Measurements from ENCODE around the gene TNFAIP8L1. TPM values are rescaled to one million over a fixed set of nuclear protein-coding genes. Genes with fewer than 3 reads are reported as not detected.
A peak's percentile ranks its signal among the peaks of the same experiment; 100 is the strongest.

The TNFAIP8L1 gene
- total RNA-seq: 0.75 and 1.2 TPM in 2 replicates

GRCh38 chr19:4638828-4639530 lies at the start of gene TNFAIP8L1:
Gene TNFAIP8L1, plus strand, starts transcription at chr19:4639516. Its CDS starts 12,354 bp downstream, at chr19:4651870.
- H3K27me3 ChIP-seq (ENCODE audit: control insufficient read depth, insufficient read depth, low read length): no peaks in the 10 kb centered on the region
- no peaks in the 10 kb centered on the region for H3K36me3 ChIP-seq (ENCODE audit: control insufficient read depth, insufficient read depth, low read length)
- peak within 1 kb of the TSS; percentile 84 for H3K4me3 ChIP-seq (ENCODE audit: low read depth, low read length)
- peak; percentile 44 for DNase-seq (ENCODE audit: low read depth)
- no peak for TF ChIP-seq CTCF (IDR thresholded peaks at IDR 0.05; ENCODE audit: insufficient read depth, low read length, poor library complexity, severe bottlenecking)

GRCh38 chr19:4589579-4590410 lies 49.5 kb upstream of the TNFAIP8L1 start:
- TF ChIP-seq CTCF (IDR thresholded peaks at IDR 0.05; ENCODE audit: insufficient read depth, low read length, poor library complexity, severe bottlenecking): peak; percentile 56
- Histone ChIP-seq H3K36me3 (ENCODE audit: control insufficient read depth, insufficient read depth, low read length) (no peaks in the 10 kb centered on the region), H3K27me3 (ENCODE audit: control insufficient read depth, insufficient read depth, low read length) (peaks cover 18% of the 10 kb centered on the region), H3K4me3 (ENCODE audit: low read depth, low read length) (no peak overlapping the region)
- no peak for DNase-seq (ENCODE audit: low read depth)

GRCh38 chr19:4590559-4590958 lies 48.8 kb upstream of the TNFAIP8L1 start:
- H3K36me3 ChIP-seq (ENCODE audit: control insufficient read depth, insufficient read depth, low read length): no peaks in the 10 kb centered on the region
- TF ChIP-seq CTCF (IDR thresholded peaks at IDR 0.05; ENCODE audit: insufficient read depth, low read length, poor library complexity, severe bottlenecking): no peak
- no peak for DNase-seq (ENCODE audit: low read depth)
- H3K4me3 ChIP-seq (ENCODE audit: low read depth, low read length): no peak overlapping the region
- peaks cover 11% of the 10 kb centered on the region for H3K27me3 ChIP-seq (ENCODE audit: control insufficient read depth, insufficient read depth, low read length)

GRCh38 chr19:4591320-4591719 lies 48.0 kb upstream of the TNFAIP8L1 start:
- no peaks in the 10 kb centered on the region for H3K36me3 ChIP-seq (ENCODE audit: control insufficient read depth, insufficient read depth, low read length)
- no peak overlapping the region for H3K4me3 ChIP-seq (ENCODE audit: low read depth, low read length)
- no peak for TF ChIP-seq CTCF (IDR thresholded peaks at IDR 0.05; ENCODE audit: insufficient read depth, low read length, poor library complexity, severe bottlenecking)
- H3K27me3 ChIP-seq (ENCODE audit: control insufficient read depth, insufficient read depth, low read length): peaks cover 9% of the 10 kb centered on the region
- DNase-seq (ENCODE audit: low read depth): no peak

DNA sequence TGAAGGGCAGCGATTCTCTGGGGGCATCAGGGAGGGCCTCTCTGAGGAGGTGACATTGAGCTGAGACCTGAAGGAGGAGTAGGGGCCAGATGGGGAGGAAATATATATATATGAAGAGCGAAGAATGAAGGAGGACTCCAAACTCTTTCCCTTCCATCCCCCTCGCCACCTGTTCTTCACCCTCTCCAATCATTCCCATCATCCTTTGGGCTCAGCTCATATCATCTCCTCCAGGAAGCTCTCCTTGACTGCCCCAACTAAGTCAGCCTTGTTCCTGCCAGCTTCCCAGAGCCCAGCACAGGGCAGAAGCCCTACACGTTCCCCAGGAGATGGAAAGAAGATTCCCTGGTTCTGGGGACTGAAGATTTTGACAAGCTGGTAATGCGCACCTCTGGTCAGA lies 46.9 kb upstream of the TNFAIP8L1 start:
- no peak for DNase-seq (ENCODE audit: low read depth)
- no peak for TF ChIP-seq CTCF (IDR thresholded peaks at IDR 0.05; ENCODE audit: insufficient read depth, low read length, poor library complexity, severe bottlenecking)
- Histone ChIP-seq H3K27me3 (ENCODE audit: control insufficient read depth, insufficient read depth, low read length) (peaks cover 12% of the 10 kb centered on the region), H3K36me3 (ENCODE audit: control insufficient read depth, insufficient read depth, low read length) (no peaks in the 10 kb centered on the region), H3K4me3 (ENCODE audit: low read depth, low read length) (no peak overlapping the region)
